Activated CD4-positive, alpha-beta T cell treated with anti-CD3 and anti-CD28 coated beads, Interleukin-10, Interleukin-2, amounts not matched to agents 100 ng/mL and 50 ng/mL, durations not matched to agents 16 hours and 8 hours (primary cell): Measurements from ENCODE around the gene SOSTDC1.
A peak's percentile ranks its signal among the peaks of the same experiment; 100 is the strongest.
"Not testable (repeated sequence)": the region's sequence is repeated elsewhere in the genome, so short reads cannot be mapped to it uniquely, and the experiment has no call there.

ENCODE experiments used
- DNase-seq: peaks from one replicate; pipeline ENCODE4 v3.0.0-alpha.2; 2020

The SOSTDC1 gene

GRCh38 chr7:16460789-16461493 is 4.6 kb downstream of the SOSTDC1 start:
- no peak for DNase-seq

GRCh38 chr7:16456303-16456702 is 9.2 kb downstream of the SOSTDC1 start:
- DNase-seq: not testable (repeated sequence)

GRCh38 chr7:16455591-16455990 is 9.9 kb downstream of the SOSTDC1 start:
- DNase-seq: no peak

GRCh38 chr7:16450366-16450765 is 15.2 kb downstream of the SOSTDC1 start:
- no peak for DNase-seq

- DNase-seq: no peak
Measured at GRCh38 chr7:16447876-16448275, 17.7 kb downstream of the SOSTDC1 start.

DNA sequence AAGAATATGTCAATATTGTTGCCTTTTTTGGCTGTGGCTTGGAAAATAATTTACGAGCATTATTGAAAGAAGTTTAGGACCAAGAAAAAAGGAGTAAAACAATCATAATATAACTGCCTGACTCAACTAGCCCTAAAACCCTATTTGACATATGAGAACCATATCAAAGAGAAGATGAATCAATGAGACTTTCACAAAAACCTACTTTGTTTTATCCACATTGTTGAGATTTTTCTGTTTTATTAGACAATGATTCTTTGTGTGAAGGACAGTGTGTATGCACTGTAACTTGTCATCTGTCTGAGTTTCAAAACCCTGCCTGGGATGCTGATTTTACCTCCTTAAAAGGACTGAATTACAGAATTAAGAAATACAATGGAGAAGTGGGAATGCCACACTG is 19.0 kb downstream of the SOSTDC1 start:
- no peak for DNase-seq

DNA sequence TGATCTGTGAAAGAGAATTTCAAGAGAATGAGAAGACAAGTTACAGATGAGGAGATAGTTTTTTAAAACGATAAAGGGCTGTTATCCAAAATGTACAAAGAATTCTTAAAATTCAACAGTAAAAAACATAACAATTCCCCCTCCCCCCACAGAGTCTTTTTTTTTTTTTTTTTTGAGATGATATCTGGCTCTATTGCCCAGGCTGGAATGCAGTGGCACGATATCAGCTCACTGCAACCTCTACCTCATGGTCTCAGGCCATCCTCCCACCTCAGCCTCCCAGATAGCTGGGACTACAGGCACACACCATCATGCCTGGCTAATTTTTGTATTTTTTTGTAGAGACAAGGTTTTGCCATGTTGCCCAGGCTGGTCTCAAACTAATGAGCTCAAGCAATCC is 21.7 kb downstream of the SOSTDC1 start:
- DNase-seq: not testable (repeated sequence)

GRCh38 chr7:16438988-16439387 is 26.6 kb downstream of the SOSTDC1 start:
- DNase-seq: no peak

DNA sequence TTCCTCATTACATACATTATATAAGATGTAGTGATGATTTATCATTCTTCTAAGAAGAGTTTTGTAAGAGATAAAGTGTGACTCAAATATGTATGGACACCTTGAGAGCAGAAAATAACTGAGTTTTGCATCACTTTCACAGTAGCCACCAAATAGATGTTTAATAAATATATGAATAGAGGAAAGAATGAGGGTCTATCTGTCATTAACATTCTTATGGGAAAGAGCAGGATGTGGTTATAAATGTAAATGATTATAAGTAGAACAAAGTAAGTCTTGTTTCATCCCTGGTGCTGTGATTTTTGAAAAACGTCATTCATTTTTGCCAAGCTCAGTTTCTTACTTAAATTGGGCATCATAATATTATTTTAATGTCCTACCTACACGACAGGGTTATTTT is 29.2 kb downstream of the SOSTDC1 start:
- no peak for DNase-seq

- no peak for DNase-seq
Measured at GRCh38 chr7:16433568-16434122, 31.9 kb downstream of the SOSTDC1 start.

- no peak for DNase-seq
Measured at GRCh38 chr7:16432425-16432731, 33.2 kb downstream of the SOSTDC1 start.

DNA sequence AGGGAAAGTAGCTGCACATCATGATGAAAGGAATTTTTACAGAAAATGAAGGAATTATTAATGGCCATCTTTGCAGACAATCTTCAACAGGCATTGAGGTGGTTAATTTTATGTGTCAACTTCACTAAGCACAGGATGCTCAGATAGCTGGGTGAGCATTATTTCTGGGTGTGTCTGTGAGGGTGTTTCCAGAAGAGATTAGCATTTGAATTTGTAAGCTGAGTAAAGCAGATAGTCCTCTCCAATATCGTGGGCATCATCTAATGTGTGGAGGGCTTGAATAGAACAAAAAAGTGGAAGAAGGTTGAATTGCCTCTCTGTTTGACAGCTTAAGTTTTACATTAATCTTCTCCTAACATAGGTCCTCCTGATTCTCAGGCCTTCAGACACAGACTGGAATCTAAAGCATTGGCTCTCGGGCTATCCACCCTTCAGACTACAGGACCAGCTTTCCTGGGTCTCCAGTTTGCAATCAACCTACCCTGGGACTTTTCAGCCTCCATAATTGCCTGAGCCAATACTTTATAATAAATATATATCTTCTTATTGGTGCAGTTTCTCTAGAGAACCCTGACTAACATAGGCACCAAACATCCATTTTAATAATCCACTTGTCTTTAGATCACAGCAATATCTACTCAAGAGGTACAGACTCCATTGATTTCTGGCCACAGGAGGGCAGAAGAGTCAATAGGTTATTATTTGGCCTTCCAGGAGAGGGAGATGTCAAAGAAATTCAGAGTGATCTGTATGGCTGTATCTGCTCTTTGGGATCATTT is 33.7 kb downstream of the SOSTDC1 start:
- DNase-seq: peak; percentile 35

DNA sequence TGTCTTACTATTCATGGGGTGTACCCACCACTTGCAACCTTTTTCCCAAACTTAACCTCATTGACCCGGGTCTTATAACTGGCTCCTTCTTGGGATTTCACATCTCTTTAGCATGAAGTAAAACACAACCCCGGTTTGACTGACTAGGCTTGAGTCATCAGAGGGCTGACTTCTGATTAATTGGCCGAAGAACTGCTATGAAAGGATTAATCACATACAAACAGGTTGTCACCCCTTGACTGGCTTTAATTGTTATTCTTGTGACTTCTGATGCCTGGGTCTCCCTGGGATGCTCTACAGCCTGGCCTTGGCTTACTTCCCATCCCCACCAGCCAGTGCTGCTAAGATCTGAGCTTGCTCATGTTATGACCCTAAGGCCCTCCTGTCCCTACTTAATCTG is 35.4 kb downstream of the SOSTDC1 start:
- no peak for DNase-seq

- DNase-seq: no peak
Measured at GRCh38 chr7:16428672-16429071, 36.9 kb downstream of the SOSTDC1 start.

DNA sequence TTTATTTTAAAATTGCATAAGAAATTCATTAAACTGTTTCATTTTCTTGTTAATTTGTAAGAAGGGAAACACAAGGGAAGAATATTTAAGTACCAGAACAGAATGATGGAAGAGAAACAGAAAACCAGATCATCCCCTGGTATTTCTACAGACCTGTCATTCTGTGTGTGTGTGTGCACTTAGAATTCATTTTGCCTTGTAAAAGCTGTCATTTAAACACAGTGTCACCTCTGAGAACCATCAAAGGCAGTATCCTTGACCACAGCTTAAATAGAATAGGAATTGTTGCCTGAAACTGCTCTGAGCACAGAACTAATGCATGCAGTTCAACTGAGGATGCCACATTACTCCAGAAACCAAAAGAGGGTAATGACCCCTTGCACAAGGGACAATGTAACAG is 37.4 kb downstream of the SOSTDC1 start:
- DNase-seq: no peak

- no peak for DNase-seq
Measured at GRCh38 chr7:16423761-16424160, 41.8 kb downstream of the SOSTDC1 start.

- no peak for DNase-seq
Measured at GRCh38 chr7:16422917-16423316, 42.6 kb downstream of the SOSTDC1 start.

DNA sequence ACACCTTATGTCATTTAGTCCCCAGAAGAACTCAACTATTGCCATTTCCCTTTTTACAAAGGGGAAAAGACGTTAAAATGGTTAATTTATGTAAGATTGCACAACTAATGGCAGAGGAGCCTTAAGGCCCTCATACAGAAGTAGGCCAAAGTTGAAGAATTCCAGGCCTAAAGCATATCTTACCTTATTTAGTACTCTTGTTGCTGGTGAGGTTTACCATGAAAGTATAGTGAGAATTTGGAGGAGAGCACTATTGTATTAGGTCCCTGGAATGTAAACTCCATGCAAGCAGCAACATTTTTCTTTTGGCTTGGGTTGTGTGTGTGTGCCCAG is 43.5 kb downstream of the SOSTDC1 start:
- DNase-seq: no peak

- DNase-seq: peak; percentile 29
Measured at GRCh38 chr7:16421333-16422102, 44.0 kb downstream of the SOSTDC1 start, which contains the start of gene CRPPA. Gene CRPPA (minus strand): TSS chr7:16421538. CDS start chr7:16421322, 216 bp downstream.

GRCh38 chr7:16420649-16421332 is 44.7 kb downstream of the SOSTDC1 start:
- peak; percentile 87 for DNase-seq

DNA sequence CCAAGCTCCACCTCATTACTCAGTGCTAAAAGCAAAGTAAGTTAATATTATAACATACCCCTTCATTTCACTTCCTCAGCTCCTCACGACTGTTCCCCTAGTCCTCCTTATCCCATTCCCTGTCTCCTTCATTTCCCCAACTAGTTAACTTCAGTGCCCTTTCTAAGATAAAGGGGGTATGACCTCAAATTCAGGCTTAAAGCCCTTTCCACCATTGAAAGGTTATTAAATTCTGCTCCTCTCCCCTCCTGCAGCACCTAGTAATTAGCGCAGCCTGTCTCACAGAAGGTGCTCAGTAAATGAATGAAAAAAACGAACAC is 45.2 kb downstream of the SOSTDC1 start:
- DNase-seq: no peak

DNA sequence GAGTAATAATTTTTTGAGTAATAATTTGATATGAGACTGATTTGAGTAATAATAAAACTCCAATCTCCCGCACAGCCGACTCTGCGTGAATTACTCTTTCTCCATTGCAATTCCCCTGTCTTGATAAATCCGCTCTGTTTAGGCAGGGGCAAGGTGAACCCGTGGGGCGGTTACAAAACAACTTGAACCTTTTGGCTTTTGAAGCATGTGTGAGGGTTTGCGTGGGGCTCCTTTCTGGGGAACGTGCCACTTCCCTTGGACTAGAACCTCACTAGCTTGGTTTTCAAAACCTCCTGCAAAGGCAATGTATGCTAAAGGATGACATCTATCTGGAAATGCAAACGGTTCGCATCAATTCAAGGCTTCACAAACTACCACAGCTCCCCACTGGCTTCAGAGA is 45.7 kb downstream of the SOSTDC1 start:
- DNase-seq: no peak

GRCh38 chr7:16419126-16419525 is 46.4 kb downstream of the SOSTDC1 start:
- no peak for DNase-seq
